Activated naive CD4-positive, alpha-beta T cell treated with Interleukin-2 at 50 U/mL for 16 hours (primary cell): ENCODE data around the gene TEFM.
"Not testable (repeated sequence)": the region's sequence is repeated elsewhere in the genome, so short reads cannot be mapped to it uniquely, and the experiment has no call there.

Experiments
- DNase-seq: peaks from one replicate; pipeline ENCODE4 v3.0.0-alpha.2; 2020

The TEFM gene, protein sequence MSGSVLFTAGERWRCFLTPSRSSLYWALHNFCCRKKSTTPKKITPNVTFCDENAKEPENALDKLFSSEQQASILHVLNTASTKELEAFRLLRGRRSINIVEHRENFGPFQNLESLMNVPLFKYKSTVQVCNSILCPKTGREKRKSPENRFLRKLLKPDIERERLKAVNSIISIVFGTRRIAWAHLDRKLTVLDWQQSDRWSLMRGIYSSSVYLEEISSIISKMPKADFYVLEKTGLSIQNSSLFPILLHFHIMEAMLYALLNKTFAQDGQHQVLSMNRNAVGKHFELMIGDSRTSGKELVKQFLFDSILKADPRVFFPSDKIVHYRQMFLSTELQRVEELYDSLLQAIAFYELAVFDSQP

DNA sequence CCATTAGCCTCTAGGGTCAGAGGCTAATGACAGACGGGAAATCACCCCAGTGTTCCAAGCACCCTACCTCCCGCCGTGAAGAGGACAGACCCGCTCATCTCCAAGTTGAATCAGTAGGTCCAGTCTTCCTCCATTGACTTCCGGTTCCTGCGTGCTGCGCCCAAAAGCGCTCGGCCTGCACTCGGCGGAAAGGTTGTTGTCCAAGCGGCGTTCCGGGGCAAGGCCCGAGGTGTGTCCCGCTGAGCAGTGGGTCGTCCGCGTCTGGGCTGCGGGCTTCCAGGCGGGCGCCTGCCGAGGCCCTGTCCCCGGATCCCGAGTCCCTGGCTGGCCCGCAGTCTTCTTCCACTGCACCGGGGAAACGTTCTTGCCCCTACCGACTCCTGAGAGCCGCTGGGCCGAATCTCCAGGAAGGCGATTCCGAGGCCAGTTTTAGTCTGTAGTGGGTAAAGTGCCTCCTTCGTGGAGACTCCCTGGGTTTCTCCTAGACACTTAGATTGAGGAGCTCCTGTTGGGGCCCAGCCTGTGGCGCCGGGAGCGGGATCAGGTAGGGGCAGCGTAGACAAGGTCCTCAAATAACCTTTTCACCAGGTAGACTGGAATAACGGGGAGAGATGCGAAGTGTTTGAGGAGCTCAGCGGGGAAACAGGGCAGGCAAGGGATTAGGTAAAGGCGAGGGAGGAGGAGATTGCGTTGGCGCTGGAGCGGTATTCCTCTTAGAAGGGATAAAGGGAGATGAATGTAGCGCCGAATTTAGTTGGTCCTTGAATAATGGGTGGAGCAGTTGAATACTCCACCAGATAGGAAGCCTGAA lies at the start of gene TEFM:
Gene TEFM (minus strand): TSS at position 138 of the 811 bp plus-strand sequence. CDS start 40 bp downstream, at position 98.
- peak; percentile 92 for DNase-seq

DNA sequence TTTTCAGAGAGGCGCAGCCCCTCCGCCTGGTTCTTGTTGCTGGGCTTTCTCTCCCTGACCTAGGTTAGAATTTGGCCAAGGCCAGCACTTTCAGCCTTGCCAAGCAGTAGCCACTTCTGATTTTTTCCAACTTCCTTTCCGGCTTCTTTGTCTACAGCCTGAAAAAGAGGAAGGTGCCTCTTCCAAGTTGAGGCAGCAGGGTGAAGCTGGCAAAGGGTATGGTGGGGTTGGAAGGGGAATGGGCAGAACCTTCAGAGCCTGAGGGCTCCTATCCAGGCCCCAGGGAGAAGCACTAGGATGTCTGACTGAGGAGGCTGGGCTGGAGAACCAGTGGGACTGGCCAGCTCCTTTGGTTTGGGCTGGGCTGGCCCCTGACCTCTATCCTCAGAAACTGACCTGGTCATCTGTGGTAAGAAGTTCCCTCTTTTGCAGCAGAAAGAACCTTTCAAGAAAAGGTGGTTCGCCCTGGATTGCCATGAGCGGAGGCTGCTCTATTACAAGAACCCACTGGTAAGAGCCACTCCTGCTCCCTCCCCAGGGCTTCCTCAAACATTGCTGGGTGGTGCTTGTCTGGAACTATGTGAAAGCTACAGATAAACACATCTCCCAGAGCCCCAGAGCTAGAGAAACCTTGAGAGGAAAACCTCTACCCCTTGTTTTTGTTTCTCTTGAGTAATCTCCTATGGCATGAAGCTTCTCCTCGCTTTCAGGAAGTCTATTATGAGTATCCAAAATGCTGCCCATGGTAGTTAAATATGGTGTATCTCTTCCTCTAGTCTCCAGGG lies 48.2 kb upstream of the TEFM start:
- DNase-seq = no peak

DNA sequence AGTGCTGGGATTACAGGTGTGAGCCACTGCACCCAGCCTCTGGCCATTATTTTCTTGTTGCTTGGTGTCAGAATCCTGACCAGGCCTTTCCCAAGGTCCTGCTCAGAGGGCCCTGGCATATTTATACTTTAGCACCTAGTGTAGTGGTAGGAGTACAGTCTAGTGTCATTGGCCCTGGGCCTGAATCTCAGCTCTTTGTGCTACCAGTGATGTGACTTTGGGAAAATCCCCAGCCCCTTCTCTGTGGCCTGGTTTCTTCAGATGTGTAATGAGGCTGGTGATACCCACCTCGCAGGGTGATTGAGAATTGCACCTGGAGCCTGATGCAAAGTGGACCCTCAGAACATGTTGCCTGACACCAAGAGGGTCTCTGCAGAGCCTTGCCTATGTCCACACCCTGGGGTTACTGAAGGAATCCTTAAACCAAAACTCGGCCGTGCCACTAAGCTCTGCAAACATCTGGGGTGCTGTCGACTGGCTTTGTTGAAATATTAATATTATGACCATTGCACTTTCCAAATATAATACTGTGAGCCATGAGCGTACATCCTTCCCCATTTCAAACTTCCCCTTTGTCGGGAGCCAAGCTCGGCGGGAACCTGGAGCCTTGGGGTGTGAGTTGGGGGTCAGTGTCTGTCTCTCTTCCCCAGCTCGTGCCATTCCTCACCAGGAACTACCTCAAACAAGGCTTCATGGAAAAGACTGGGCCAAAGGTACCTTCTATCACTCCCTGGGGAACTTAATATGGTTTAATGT lies 46.8 kb upstream of the TEFM start:
- DNase-seq = no peak

DNA sequence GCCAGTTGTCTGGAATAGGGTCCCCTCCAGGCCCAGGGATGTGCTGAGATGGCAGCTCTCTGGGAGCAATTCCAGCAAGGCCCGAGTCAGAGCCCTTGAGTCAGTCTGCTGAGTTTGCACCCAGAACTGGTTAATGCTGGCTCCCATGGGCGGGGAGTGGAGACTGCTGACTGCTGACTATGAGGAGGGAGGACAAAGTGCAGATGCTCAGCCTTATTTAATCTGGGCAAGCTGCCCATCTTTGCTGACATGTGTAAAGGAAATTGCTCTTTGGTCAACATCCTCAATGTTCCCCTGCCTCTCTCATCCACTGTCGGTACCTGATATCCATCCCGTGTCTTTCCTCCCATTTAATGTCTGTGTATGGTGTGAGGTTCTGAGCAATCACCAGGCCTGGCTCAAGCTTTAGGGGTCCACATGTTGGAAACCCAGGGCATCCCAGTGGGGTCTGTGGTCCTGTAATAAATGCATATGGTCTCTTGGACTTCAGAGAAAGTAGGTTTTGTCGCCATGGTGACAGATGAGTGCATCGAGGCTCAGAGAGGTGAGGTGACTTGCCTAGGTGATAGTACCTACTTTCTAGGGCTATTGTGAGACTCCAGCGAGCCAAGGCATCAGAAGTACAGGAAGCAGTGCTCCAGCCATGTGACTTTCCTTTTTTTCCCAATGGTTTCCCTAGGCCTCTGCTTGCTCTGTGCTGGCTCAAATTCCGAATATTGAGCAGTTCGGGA lies 44.8 kb upstream of the TEFM start:
- no peak for DNase-seq

DNA sequence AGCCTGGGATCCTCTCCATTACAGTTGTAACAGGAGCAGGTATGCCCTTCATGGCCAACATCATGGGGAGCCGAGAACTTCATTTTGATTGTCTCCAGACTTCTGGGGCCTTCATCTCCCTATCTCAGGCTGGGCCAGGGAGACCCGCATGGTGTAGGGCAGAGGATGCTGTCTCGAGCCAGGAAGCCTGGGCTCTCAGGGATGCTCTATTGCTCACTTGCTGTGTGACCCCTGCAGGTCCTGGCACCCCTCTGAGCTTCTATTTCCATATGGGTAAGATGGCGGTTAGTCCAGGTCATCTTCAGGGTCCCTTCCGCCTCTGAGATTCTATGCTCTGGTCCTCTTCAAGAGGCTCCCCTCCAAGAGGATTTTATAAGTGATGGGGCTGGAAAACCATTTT lies 44.2 kb upstream of the TEFM start:
- no peak for DNase-seq

DNA sequence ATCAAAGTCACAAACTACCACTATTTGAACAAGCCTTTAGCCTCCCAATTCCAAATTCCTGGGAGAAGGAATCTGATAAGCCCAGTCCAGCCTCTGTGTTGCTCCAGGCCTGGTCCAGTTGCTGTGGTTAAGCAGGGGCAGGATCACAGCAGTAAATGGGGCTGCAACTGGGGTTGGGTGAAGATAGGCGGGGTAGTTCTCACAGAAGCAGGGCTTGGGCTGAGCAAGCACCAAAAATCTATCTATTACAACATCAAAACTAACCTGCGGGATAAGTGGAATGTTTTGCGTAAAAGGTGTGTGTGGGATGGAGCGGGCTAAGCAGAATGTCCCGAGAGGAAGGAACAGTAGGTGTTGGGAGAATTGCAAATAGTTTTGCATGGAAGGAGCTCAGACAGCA lies 41.8 kb upstream of the TEFM start:
- DNase-seq = no peak

DNA sequence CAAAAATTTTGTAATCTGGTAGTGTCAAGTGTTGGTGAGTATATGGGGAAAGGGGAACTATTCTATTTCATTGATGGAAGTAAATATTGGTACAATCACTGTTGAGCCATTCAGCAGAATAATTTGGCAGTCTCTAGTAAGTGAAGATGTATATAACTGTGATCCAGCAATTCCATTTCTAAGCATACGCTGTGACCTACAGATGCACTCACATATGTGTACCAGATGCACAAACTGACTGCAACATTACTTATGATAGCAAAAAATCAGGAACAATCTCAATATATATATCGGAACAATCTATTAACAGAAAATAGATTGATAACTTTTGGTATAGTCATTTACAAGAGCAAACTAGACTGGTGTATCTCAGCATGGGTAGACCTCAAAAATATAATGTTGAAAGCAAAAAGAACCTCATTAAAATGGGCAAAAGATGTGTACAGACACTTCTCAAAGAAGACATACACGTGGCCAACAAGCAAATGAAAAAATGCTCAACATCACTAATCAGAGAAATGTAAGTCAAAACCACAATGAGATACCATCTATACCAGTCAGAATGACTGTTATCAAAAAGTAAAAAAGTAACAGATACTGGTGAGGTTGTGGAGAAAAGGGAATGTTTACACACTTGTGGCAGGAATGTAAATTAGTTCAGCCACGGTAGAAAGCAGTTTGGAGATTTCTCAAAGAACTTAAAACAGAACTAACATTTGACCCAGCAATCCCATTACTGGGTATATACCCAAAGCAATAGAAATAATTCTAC lies 36.5 kb upstream of the TEFM start:
- no peak for DNase-seq

DNA sequence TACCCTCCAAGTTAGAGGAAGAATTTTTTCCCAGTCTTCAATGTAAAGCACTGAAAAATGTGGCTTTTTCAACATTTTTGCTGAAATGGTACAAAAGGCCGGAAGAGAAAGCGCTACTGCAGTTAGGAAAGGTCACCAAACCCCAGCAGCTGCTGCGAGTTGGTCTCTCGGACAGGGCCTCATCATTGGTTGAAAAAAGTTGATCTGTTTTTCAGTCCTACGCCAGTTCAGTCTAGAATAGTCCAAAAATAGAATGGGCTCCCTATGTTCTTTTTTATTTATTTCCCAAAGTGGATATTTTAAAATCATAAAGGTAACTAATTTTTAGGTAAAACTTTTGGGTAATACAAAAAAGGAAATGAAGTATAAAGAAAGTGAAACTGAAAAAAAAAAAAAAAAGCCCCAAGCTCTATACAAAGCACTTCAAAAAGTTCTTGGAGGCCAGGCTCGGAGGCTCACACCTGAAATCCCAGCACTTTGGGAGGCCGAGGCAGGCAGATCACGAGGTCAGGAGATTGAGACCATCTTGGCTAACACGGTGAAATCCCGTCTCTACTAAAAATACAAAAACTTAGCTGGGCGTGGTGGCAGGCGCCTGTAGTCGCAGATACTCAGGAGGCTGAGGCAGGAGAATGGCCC lies 33.1 kb upstream of the TEFM start:
- DNase-seq = no peak

DNA sequence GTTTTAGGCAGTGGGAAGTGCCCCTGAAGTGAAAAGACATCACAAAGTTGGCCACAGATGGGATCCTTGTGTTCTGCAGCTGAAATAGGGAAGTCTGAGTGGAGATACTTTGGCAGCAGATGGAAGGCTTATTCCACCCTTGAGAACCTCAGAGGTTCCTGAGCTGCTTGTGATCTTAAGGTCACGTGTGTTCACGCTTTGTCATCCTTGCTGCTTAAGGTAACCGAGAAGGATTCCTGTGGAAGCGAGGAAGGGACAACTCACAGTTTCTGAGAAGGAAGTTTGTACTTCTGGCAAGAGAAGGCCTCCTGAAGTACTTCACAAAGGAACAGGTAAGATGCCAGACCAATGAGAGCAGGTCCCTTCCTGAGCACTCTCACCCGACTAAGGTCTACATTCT lies 27.9 kb upstream of the TEFM start:
- no peak for DNase-seq

DNA sequence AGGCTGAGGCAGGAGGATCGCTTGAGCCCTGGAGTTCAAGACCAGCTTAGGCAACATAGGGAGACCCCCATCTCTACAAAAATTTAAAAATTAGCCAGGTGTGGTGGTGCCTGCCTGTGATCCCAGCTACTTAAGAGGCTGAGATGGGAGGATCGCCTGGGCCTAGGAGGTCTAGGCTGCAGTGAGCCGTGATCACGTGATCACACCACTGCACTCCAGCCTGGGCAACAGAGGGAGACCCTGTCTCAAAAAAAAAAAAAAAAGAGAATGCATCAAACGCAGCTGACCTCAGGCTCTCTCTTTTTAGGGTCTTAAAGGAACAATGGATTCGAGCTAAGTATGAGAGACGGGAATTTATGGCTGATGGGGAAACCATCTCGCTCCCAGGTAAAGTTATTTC lies 25.5 kb upstream of the TEFM start:
- DNase-seq = not testable (repeated sequence)

DNA sequence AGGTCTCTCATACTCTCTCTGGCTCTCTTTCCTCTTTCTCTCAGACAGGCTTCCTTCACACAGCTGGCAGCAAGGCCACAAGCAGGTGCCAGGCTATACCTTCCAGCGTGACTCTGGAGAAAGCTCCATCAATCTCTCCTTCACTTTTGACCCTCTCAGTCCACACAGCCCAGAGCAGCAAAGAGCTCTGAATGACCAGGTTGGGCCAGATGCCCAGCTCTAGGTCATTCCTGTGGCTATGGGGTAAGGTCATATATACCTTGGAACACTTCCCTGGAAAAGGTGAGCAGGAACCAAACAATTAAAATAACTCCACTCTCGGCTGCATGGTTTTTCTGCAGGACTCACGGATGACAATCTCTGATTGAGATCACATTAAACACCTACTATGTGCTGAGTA lies 24.5 kb upstream of the TEFM start:
- no peak for DNase-seq

DNA sequence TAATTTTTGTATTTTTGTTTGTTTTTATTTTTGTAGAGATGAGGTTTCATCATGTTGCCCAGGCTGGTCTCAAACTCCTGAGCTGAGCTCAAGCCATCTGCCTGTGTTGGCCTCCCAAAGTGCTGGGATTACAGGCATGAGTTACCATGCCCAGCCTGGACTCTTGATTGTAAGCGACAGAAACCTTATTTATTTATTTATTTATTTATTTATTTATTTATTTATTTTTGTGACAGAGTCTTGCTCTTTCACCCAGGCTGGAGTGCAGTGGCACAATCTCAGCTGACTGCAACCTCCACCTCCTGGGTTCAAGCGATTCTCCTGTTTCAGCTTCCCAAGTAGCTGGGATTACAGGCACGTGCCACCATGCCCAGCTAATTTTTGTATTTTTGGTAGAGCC lies 23.8 kb upstream of the TEFM start:
- not testable (repeated sequence) for DNase-seq

DNA sequence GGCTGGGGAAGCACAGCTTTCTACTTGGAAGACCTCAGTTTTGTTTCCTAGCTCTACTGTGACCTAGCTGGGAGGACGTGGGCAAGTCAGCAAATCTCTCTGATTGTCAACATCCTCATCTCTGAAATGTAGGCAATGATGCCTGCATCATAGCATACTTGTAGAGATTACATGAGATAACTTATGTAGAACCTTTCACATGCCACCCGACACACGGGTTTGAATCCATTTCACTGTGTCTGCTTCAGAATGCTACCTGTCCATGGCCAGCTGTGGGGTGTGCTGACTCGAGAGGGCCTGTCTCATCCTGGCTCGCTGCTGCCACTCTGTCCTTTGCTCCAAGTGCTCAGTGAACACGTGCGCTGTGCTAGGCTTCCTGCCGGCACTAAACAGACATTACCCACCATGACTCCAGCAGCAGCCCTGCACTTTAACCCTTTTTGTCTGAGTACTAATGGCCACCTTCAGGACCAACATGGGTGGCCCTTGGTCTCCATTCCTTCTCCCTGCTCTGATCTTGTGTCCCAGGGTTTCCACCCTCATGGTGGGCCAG lies 23.1 kb upstream of the TEFM start:
- no peak for DNase-seq

DNA sequence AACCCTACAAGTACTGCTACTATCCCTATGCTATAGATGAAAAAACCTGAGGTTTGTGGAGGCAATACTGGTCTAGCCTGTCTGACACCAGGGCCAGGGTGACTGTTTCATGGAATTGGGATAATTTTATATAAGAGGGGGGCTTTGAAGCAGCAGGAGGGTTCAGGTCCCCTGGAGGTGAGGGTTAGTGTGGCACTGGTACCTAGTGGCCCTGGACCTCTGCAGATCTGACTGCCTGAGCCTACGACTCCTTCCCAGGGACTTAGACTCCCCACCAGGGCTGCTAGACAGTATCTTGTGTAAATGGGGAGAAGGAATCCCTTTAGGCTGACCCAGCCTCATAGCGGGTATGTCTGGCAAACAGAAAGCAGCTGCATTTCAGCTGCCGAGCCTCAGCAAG lies 22.5 kb upstream of the TEFM start:
- DNase-seq = no peak

DNA sequence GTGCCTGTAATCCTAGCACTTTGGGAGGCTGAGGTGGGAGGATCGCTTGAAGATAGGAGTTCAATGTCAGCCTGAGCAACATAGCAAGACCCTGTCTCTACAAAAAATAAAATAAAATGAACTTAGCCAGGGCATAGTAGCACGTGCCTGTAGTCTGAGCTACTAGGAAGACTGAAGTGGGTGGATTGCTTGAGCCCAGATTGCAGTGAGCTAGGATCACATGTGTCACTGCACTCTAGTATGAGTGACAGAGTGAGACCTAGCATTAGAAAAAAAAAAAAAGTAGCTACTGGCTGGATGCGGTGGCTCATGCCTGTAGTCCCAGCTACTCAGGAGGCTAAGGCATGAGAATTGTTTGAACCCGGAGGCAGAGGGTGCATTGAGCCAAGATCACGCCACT lies 21.7 kb upstream of the TEFM start:
- DNase-seq = no peak

DNA sequence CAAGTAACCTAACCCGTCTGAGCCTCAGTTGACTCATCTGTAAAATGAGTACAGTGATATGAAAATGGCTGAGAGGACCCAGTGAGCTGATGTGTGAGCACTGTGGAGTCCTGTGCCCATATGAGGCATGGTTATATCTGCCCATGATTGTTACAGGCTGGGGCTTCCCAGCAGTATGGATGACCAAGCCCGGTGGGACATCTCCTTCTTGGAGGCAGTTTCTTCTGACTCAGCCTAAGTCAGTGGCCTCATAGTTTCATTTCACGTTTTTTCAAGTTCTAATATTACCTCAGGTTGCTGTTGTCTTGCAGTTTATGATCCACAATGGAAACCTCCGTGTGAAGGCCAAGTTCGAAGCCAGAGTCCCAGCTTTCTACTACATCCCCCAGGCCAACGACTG lies 20.5 kb upstream of the TEFM start:
- DNase-seq = no peak

DNA sequence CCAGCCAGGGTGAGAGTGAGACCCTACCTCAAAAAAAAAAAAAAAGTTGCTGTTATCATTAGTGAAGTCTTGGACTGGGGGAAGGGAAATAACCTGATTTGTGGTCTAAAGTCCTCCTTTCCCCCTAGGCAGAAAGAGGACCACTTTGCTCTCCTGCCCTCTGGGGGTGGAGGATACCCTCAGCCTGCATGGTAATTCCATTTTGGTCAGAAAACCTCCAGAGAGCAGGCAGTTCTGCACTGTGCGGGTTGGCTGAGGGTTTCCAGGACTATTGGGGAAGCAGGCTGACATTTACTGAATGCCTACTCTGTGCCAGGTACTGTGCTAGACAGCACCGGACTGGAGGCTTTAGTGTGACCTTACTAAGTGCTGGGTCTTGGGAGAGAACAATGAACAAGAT lies 18.3 kb upstream of the TEFM start:
- no peak for DNase-seq

DNA sequence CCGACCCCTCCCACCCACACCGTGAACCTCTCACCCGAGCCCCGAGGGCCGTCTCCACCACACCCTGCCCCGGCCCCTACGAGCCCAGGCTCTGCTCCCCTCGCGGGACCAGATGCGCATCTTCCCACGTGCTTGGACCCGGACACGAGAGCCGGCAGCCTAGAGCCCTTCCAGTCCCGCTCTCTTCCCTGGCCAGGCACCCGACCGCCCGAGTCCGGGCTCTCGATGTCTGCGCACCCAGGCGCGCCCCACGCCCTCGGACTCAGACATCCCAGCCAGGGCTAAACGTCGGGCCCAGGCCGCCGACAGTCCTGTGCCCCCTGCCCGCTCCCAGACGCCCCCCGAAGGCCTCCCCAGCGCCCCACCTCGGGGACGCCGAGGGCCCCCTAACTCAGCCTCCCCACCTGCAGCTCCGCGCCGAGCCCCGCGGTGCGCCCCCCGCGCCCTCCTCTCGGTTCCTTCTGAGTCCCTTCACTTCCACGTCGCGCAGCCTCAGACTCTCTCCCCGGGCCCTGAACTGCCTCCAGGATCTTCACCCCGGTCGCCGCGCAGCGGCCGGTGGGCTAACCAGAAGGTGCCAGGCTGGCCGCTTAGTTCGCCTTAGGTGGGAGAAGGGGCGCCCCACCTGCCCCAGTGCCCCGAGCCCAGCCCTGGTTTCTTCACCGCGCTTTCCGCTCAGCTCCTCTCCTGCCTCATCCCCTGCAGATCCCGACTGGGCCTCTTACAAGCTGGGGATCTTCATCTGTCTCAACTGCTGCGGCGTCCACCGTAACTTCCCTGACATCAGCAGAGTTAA lies 16.4 kb upstream of the TEFM start:
- DNase-seq = no peak

DNA sequence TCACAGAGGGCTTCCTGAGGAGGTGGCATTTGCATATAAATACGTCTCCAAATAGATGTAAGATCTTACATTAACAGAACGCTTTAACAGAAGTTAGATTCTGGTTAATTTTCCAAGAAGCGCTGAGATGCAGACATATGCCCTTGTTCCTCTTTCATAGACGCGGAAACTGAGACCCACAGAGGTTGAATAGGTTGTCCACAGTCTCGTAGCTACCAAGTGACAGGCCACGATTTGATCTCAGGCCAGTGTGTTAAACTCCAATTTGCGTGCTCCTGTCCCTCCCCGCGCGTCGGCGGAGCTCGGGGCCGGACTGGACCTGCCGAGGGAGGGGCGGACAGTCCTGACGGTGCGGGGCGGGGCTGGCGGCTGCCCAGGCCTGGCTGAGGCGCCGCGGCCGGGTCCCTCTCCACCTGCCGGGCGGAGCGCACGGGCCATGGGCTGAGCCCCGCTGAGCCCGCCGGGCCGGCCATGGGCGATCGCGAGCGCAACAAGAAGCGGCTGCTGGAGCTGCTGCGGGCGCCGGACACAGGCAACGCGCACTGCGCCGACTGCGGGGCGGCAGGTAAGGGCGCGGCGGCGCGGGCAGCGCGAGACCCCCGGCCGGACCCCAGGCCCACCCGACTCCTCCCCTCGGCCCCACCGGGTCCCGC lies 15.6 kb upstream of the TEFM start, which contains the start of gene ADAP2:
Gene ADAP2 (plus strand): TSS at position 402 of the 653 bp plus-strand sequence. CDS start 70 bp downstream, at position 472.
- DNase-seq = no peak
